MG63 (cell line): ENCODE results near the gene TENM3. TPM values are rescaled to one million over a fixed set of nuclear protein-coding genes. Genes with fewer than 3 reads are reported as not detected.

Source experiments
- DNase-seq: peaks from one replicate; pipeline ENCODE4 v3.0.0-alpha.2; 2020
- H3K27me3 ChIP-seq: fragments of 250-450 bp; sonication (Bioruptor Pico); 2 replicates; pipeline ENCODE4 v1.5.1; 2020; ENCODE audit warnings: mild to moderate bottlenecking, moderate library complexity
- H3K36me3 ChIP-seq: fragments of 250-450 bp; sonication (Bioruptor Pico); 2 replicates; pipeline ENCODE4 v1.5.1; 2020; ENCODE audit warnings: mild to moderate bottlenecking, moderate library complexity
- H3K4me3 ChIP-seq: fragments of 250-450 bp; sonication (Bioruptor Pico); 2 replicates; pipeline ENCODE4 v1.5.1; 2020; ENCODE audit warnings: mild to moderate bottlenecking, moderate library complexity
- H3K9me3 ChIP-seq: fragments of 250-450 bp; sonication (Bioruptor Pico); 2 replicates; pipeline ENCODE4 v1.5.1; 2020; ENCODE audit warnings: mild to moderate bottlenecking, moderate library complexity
- total RNA-seq: library from RNA; depleted of rRNA; stranded (reverse); fragments of >200 nt; shearing (Covaris generic); gene quantifications from 2 replicates; pipeline ENCODE4 v1.2.3, GENCODE V29; 2014; ENCODE audit warnings: low replicate concordance

The TENM3 gene
- total RNA-seq, 1 experiment from 2014 or later, result 0.10 TPM

DNA sequence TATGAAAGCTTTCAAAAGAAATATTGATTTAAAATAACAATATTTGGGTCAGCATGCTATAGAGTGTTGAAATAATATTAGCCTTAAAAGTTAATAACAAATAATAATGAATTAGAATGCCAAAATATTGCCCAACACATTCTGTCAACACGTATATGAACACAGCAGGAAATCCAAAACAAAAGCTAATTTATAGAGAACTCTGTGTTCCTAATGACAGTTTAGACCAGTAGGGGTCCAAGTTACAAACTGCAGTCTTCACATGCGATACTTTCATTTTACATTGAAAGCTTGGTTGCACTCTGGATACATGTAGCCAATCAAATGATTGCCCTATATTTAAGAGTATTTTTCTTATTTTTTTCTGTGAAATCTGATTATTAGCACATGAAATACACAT lies 399.6 kb downstream of the TENM3 start:
- no peak for DNase-seq
- Histone ChIP-seq H3K36me3 (no peaks in the 10 kb centered on the region), H3K27me3 (no peaks in the 10 kb centered on the region), H3K4me3 (no peak overlapping the region), H3K9me3 (0 out of 2 replicates have a peak, but pooled peaks cover 3% of the 10 kb centered on the region)

DNA sequence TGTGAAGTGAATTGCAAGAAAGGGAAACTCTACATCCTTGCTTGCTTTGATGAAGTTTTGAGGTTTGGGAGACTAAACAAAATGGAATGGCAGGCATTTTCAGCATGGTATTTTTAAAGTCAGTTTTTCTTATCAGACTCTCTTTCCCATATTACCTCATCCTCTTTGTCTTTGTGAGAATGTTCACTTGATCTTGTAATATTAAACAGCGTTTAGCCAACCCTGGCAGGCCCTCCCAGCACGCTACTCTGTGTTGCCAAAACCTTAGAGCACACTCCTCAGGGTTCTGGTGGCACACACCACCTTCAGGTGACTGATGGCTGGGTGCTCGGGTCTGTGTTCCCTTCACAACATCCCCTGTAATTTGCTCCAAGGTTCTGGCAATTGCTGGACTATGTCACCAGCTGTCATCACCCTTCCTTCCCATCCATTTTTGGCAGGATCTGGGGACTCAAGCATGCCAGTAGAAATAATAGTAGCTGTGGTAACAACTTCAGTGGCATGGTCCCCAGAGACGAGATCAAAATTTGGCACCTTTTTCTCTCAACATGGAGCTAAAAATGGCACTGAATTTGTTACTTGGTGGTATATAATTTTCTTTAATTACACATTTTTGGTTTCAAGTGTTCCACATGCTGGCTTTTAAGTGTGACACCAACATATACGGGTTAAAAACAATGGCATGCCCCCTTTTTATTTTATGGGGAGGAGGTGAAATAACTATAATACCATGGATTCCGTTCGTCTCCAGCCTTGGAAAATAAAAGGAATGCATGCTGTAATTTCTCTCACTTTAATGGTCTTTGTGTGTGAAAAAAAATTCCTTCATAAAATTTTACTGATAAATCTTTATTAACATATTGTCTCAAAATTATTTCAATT lies 400.8 kb downstream of the TENM3 start:
- Histone ChIP-seq H3K9me3 (0 out of 2 replicates have a peak, but pooled peaks cover 3% of the 10 kb centered on the region), H3K27me3 (no peaks in the 10 kb centered on the region), H3K4me3 (no peak overlapping the region), H3K36me3 (no peaks in the 10 kb centered on the region)
- peak; percentile 33 for DNase-seq

DNA sequence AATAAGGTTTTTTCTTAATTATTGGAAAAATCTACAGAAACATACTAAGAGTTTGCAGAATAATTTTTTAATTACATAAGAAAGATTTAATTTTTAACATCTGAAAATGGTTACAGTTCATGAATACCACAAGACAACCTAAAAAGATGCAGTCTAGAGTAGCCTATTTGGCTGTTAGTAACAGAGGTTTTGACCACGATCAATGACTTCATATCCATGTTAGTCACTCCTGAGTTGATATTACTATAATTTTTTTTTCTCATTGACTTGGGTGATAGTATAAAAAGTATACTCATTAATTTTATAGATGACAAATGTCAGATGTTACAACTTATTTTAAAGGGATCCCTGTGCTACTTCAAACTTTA lies 401.5 kb downstream of the TENM3 start:
- Histone ChIP-seq H3K36me3 (no peaks in the 10 kb centered on the region), H3K27me3 (no peaks in the 10 kb centered on the region), H3K4me3 (no peak overlapping the region), H3K9me3 (0 out of 2 replicates have a peak, but pooled peaks cover 3% of the 10 kb centered on the region)
- no peak for DNase-seq

DNA sequence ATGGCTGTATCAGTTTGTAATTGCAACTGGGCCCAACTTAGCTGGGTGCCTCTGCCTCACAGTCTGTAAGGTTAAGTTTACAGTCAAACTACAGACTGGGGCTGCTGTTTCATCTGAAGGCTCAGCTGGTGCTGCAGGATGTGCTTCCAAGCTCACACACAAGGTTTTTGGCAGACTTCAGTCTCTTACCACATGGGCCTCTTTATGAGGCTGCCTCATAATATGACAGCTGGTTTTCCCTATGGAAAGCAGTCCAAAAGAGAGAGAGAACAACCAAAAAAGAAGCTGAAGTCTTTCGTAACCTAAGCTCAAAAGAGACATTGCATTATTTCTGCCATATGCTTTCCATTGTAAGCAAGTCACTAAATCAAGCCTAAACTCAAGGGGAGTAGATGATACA lies 402.3 kb downstream of the TENM3 start:
- Histone ChIP-seq H3K9me3 (0 out of 2 replicates have a peak, but pooled peaks cover 3% of the 10 kb centered on the region), H3K27me3 (no peaks in the 10 kb centered on the region), H3K36me3 (no peaks in the 10 kb centered on the region), H3K4me3 (no peak overlapping the region)
- no peak for DNase-seq

DNA sequence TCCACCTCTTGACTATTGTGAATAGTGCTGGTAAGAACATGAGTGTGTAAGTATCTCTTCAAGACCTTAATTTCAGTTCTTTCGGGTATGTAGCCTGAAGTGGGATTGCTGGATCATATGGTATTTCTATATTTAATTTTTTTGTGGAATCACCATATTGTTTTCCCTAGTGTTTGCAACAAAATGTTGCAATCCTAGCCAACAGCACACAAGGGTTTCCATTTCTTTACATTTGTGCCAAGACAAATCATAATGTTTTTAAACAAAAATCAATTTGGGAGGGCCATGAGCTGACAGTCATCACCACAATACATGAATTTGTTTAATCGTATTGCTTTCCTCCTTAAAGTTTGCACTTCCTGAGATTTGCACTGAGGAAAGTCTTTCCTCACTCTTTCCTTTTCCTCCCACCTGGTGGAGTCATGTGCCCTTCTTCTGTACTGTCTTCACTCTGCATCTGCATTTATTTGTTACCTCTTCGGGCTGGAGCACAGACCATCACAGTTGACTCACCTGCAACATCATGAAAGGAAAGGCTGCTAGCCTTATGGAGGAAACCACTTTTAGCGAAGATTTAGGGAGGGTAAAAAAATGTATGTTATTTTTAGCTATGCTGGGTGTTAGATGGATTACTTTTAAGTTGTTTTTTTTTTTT lies 404.6 kb downstream of the TENM3 start:
- no peak for DNase-seq
- 0 out of 2 replicates have a peak, but pooled peaks cover 3% of the 10 kb centered on the region for H3K9me3 ChIP-seq
- H3K36me3 ChIP-seq, result no peaks in the 10 kb centered on the region
- no peaks in the 10 kb centered on the region for H3K27me3 ChIP-seq
- no peak overlapping the region for H3K4me3 ChIP-seq

DNA sequence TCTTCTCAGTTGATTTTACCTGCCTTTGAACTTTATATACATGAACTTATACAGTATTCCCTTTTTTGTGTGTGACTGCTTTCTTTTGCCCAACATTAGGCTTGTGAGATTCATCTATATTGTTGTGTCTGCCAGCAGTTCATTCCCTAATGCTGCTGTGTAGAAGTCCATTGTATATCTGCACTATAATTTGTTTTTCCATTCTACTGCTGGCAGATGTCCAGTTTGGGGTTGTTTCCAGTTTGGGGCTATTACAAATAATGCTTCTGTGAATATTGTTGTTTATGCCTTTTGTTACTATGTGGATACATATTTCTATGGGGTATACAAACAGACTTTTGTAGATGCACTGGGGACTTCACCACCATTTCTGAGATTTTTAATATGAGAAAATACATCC lies 405.6 kb downstream of the TENM3 start:
- Histone ChIP-seq H3K9me3 (0 out of 2 replicates have a peak, but pooled peaks cover 3% of the 10 kb centered on the region), H3K27me3 (no peaks in the 10 kb centered on the region), H3K4me3 (no peak overlapping the region), H3K36me3 (no peaks in the 10 kb centered on the region)
- no peak for DNase-seq

DNA sequence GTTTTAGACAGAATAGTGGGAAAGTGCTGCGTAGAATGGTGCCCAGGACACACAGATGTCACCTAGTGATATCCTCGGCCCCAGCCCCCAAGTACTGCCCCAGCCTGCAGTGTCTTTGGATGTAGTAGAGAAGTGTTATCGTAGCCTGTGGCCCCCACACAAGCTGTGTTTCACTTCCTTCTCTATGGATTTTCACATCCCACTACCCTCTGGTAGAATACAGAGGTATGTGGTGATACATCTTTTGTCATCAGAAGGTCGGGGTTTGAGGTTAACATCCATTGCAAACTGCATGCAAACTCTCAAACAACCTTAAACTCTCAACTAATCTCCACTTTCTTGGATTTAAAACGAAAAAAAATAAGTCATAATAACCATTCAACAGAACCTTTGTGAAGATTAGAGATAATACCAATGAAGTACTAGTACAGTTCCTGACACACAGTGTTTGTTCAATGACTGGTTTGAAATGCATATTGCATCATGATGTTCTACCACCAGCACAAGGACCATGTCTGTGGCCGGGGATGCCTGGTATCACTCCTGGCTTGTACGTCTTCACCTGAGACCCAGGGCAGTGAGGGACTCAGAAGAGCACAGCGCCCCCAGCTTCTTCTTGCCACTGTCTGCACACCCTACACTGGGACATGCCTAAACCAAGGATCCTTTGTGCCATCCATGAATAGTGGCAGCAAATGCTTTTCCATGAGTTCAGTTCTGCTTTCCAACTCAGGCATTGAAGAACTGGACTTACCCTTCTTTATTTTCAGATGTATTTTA lies 406.7 kb downstream of the TENM3 start:
- Histone ChIP-seq H3K36me3 (no peaks in the 10 kb centered on the region), H3K9me3 (0 out of 2 replicates have a peak, but pooled peaks cover 3% of the 10 kb centered on the region), H3K27me3 (no peaks in the 10 kb centered on the region), H3K4me3 (no peak overlapping the region)
- DNase-seq, result no peak

DNA sequence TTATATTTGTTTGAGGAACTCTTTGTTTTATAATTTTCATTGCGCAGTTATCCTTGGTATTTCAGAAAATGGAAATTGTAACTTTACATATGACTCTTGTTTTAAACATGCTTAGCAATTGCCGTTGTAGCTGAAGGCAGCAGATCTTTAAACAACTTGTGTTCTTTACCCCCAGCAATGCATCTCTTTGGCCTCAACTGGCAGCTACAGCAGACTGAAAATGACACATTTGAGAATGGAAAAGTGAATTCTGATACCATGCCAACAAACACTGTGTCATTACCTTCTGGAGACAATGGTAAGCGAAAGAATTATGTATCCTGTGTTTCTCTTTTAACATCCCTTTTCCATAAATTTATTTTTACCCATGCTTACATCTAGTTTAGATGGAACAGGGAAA lies 410.4 kb downstream of the TENM3 start:
- Histone ChIP-seq H3K9me3 (no peaks in the 10 kb centered on the region), H3K27me3 (no peaks in the 10 kb centered on the region), H3K4me3 (no peak overlapping the region), H3K36me3 (no peaks in the 10 kb centered on the region)
- no peak for DNase-seq

DNA sequence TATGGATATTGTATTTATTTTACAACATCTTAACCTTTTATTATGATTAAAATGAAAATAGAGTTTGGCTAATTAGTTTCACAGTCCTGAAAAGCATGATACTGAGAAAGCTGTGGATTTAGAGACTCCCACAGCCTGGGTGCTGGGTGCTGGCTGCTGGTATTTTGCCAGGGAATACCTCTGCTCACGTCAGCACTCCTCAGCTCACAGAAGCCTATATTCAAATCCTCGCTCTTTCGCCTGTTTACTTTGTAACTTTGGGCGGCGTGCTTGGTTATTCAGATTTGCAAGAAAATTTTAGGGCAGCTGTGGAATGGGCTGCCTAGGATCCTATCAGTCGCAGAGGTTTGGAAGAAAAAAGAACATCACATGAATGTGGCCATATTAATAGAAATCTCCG lies 412.1 kb downstream of the TENM3 start:
- Histone ChIP-seq H3K4me3 (no peak overlapping the region), H3K27me3 (no peaks in the 10 kb centered on the region), H3K36me3 (no peaks in the 10 kb centered on the region), H3K9me3 (no peaks in the 10 kb centered on the region)
- no peak for DNase-seq

DNA sequence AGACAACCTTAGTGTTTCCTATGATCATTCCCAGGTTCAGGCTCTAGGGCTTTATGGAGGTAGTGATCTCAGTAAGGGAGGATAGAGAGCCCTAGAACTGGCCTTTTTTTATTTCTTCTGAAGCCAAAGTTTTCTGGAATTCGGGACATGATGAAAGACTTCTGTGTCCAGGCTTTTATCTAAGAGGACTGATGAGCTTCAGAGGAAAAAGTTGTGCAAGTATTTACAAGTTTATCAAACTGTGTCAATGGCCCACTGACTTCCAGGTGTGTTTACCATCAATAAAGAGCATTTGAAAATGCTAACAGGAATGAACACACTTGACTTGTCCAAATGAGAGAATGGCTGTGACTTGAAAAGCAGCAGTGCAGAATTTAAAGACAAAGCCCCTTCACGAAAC lies 419.3 kb downstream of the TENM3 start:
- Histone ChIP-seq H3K27me3 (no peaks in the 10 kb centered on the region), H3K36me3 (no peaks in the 10 kb centered on the region), H3K9me3 (no peaks in the 10 kb centered on the region), H3K4me3 (no peak overlapping the region)
- no peak for DNase-seq

DNA sequence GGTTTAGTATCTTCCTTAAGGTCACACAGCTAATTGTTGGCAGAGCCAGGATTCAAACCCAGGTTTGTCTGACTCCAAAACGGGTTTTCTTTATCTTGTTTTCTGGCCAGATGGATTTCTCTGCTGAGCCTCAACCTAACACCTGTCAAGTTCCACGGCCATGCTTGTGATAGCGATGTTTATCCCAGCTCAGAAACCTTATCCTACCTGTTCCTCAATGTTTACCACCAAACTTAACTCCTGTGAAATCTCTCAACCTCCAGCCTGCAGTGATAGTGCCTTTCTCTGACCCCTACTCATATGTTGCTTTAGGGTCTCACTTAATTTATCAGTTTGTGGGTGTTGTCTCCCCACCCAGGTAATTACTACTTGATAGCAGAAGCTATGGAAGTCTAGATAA lies 428.0 kb downstream of the TENM3 start:
- Histone ChIP-seq H3K36me3 (no peaks in the 10 kb centered on the region), H3K9me3 (no peaks in the 10 kb centered on the region), H3K4me3 (no peak overlapping the region), H3K27me3 (no peaks in the 10 kb centered on the region)
- DNase-seq, result no peak

DNA sequence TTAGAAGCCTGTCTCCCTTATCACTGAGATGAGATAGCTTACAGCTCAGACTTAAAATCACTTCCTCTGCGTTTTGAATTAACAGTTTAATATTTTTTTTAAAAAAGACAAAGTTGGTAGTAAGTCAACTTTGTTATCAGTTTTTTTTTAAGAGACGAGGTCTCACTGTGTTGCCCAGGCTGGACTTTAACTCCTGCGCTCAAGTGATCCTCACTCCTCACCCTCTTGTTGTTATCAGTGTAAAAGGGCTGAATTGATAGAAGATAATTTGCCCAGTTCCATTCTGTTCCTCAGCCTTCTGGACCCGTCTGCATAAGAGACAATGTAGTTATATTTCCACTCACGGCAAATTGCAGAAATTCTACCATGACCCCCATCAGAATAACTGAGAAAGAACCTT lies 428.5 kb downstream of the TENM3 start:
- no peak overlapping the region for H3K4me3 ChIP-seq
- H3K9me3 ChIP-seq, result no peaks in the 10 kb centered on the region
- no peaks in the 10 kb centered on the region for H3K36me3 ChIP-seq
- H3K27me3 ChIP-seq, result no peaks in the 10 kb centered on the region
- no peak for DNase-seq

DNA sequence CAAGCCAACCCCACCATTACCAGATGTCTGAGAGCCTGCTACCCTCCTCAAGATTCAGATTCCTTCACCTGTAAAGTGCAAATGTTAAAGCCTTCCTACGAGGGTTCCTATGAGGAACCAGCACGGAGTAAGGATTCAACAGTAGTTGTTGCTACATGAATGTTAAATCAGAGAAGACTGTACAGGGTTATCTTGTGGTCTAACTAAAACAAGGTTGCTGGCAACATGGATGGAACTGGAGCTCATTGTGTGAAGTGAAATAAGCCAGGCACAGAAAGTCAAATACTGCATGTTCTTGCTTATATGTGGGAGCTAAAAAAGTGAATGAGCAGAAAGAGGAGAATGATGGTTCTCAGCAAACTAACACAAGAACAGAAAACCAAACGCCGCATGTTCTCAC lies 435.4 kb downstream of the TENM3 start:
- Histone ChIP-seq H3K27me3 (no peaks in the 10 kb centered on the region), H3K4me3 (no peak overlapping the region), H3K36me3 (no peaks in the 10 kb centered on the region), H3K9me3 (no peaks in the 10 kb centered on the region)
- DNase-seq, result no peak

DNA sequence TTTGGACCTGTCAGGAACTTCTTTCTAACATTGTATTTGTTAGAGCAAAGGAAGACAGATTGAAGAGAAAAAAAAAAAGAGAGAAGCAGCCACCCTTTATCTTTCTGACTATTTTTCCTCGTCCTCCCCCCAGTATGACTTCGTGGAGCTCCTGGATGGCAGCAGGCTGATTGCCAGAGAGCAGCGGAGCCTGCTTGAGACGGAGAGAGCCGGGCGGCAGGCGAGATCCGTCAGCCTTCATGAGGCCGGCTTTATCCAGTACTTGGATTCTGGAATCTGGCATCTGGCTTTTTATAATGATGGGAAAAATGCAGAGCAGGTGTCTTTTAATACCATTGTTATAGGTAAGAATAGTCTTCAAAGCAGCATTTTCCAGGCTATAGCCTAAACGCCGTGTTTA lies 436.3 kb downstream of the TENM3 start:
- no peak for DNase-seq
- H3K27me3 ChIP-seq, result no peaks in the 10 kb centered on the region
- no peaks in the 10 kb centered on the region for H3K36me3 ChIP-seq
- no peaks in the 10 kb centered on the region for H3K9me3 ChIP-seq
- H3K4me3 ChIP-seq, result no peak overlapping the region

DNA sequence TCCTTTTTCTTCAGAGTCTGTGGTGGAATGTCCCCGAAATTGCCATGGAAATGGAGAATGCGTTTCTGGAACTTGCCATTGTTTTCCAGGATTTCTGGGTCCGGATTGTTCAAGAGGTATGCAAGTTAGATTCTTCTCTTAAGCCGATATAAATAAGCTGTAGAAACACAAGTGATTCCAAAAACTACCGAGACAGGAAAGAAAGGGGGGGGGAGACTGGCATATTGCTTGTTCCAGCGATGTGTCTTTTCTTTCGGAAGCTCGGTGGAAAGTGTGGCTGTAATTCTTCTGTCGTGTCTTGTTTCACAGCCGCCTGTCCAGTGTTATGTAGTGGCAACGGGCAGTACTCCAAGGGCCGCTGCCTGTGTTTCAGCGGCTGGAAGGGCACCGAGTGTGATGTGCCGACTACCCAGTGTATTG lies 437.0 kb downstream of the TENM3 start:
- Histone ChIP-seq H3K36me3 (no peaks in the 10 kb centered on the region), H3K9me3 (no peaks in the 10 kb centered on the region), H3K4me3 (no peak overlapping the region), H3K27me3 (no peaks in the 10 kb centered on the region)
- DNase-seq, result no peak

DNA sequence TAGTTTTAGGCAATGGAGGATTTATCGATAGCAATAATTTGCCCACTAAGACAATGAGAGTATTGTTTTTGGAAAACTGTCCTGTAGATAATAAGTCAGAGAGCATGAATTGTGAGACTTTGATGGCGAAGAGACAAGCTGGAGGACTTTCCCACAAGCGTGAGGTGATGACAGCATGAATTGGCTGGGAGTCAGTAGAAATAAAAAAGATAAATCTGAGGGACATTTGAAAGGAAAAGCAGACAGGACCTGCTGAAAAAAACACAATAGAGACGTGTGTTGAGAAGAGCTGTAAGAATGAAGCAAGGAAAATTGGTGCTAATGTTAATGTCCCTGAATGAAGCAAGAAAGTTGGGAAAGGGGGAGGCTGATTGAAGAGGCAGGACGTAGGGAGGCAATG lies 440.5 kb downstream of the TENM3 start:
- Histone ChIP-seq H3K27me3 (no peaks in the 10 kb centered on the region), H3K9me3 (no peaks in the 10 kb centered on the region), H3K4me3 (no peak overlapping the region), H3K36me3 (no peaks in the 10 kb centered on the region)
- no peak for DNase-seq

DNA sequence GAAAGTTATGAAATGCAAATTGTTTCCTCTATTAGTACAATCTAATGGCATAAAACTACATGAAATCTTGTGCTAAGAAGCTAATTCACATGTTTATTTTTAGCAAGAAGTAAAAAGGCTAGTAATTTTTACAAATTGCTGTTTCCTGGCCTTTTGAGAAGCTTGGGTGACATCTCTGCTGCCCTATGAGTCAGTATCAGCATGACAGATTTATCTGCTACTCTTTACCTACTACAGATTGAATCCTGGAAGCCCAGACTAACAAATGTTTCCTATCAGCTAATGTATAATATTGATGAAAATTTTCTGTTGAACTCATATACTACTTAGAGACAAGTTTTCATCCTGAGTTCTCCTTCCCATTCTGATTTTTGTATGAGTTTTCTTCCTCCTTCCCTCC lies 441.6 kb downstream of the TENM3 start:
- H3K9me3 ChIP-seq, result no peaks in the 10 kb centered on the region
- no peak overlapping the region for H3K4me3 ChIP-seq
- DNase-seq, result no peak
- no peaks in the 10 kb centered on the region for H3K27me3 ChIP-seq
- no peaks in the 10 kb centered on the region for H3K36me3 ChIP-seq
